Neural progenitor cell (in vitro differentiated cells): ENCODE measurements around the gene AHRR.

Source experiments
- CTCF ChIP-seq: fragments of 200-600 bp; sonication (generic); IDR thresholded peaks from 2 replicates; pipeline ENCODE4 v1.5.1; 2017; ENCODE audit warnings: antibody characterized with exemption, mild to moderate bottlenecking
- EZH2 ChIP-seq: fragments of 200-600 bp; sonication (generic); IDR thresholded peaks from 2 replicates; pipeline ENCODE4 v1.6.1; 2017; ENCODE audit warnings: antibody characterized with exemption, mild to moderate bottlenecking, moderate library complexity

- TF ChIP-seq CTCF (no peak), EZH2 (no peak)
Measured at GRCh38 chr5:439181-439580, 117.7 kb downstream of the AHRR start.
